GM18868 (cell line): ENCODE measurements around the gene KDM4B.
"Not testable (repeated sequence)": the region's sequence is repeated elsewhere in the genome, so short reads cannot be mapped to it uniquely, and the experiment has no call there.

ENCODE experiments used
- ATAC-seq: cut with Tn5 transposase; IDR thresholded peaks from one replicate; pipeline ENCODE4 v1.9.1; 2021; ENCODE audit warnings: mild to moderate bottlenecking, moderate library complexity; ENCODE audit not compliant: unreplicated experiment

KDM4B gene

GRCh38 chr19:5193192-5193591 is 224.3 kb downstream of the KDM4B start:
- ATAC-seq, result no peak

DNA sequence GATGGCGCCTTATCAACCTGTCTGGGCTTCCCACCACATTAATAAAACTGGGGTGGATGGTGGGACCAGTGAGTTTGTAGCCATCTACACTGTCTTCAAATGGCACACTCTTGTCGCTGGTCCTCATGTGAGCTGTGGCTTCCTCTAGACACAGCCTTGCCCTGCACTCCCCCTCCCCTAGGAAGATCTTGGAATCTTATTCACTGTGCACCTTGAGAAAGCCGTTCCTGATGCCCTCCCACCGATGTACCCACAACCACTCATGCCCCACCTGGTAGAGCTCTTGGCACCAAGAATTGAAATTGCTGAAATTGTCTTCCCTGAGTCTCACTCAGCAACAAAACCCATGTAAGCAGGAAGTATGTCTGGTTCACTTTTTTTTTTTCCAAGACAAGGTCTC is 225.7 kb downstream of the KDM4B start:
- ATAC-seq, result no peak

DNA sequence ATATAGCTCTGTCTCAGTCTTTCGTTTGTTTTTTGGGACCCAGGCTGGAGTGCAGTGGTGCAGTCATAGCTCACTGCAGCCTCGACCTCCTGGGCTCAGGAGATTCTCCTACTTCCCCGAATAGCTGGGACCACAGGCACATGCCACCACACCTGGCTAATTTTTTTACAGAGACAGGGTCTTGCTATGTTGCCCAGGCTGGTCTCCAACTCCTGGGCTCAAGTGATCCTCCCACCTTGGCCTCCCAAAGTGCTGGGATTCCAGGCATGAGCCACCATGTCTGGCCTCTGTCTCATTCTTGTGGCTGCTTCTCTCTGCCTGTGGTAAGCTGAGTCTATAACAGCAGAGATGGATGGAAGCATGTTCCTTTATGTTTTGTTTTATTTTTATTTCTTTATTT is 226.7 kb downstream of the KDM4B start:
- ATAC-seq, result not testable (repeated sequence)

DNA sequence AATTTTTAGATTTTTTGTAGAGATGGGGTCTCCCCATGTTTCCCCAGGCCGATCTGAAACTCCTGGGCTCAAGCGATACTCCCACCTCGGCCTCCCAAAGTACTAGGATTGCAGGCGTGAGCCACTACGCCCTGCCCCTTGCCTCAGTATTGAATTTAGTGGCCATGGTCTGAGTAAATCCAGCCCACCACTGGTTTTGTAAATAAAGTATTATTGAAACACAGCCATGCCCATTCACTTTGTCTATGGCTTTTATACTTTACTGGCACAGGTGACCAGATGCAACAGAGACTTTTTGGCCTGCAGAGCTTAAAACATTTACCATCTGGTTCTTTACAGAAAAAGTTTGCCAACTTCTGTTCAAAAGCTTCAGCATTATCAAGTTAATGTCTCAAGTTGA is 227.9 kb downstream of the KDM4B start:
- ATAC-seq, result no peak

GRCh38 chr19:5200844-5201243 is 231.9 kb downstream of the KDM4B start:
- ATAC-seq, result no peak

DNA sequence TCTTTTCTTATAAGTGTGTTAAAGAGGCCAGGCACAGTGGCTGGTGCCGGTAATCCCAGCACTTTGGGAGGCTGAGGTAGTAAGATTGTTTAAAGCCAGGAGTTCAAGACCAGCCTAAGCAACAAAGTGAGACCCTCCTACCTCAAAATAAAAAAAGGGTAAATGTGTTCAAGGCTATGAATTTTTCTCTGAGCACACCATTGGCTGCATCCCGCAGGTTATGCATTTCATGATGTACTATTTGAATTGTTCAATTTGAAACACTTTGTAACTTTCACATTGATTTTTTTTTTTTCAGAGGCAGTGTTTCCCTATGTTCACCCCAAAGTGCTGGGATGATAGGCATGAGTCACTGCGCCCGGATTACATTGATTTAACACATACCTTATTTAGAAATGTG is 233.6 kb downstream of the KDM4B start:
- no peak for ATAC-seq
